ENCODE results near the gene CORO7. TPM values are rescaled to one million over a fixed set of nuclear protein-coding genes. Genes with fewer than 3 reads are reported as not detected.
"Not testable (repeated sequence)": the region's sequence is repeated elsewhere in the genome, so short reads cannot be mapped to it uniquely, and the experiment has no call there.

The CORO7 gene
- total RNA-seq, 1 experiment from 2014 or later, result 16.5 TPM

- no peak for DNase-seq (ENCODE audit: low spot score)
Observed at GRCh38 chr16:4354512-4355409, 61.6 kb downstream of the CORO7 start.

GRCh38 chr16:4353675-4354074 is 62.7 kb downstream of the CORO7 start:
- no peak for DNase-seq (ENCODE audit: low spot score)

GRCh38 chr16:4352843-4353242 is 63.6 kb downstream of the CORO7 start:
- no peak for DNase-seq (ENCODE audit: low spot score)

- no peak for DNase-seq (ENCODE audit: low spot score)
Observed at GRCh38 chr16:4351880-4352279, 64.5 kb downstream of the CORO7 start.

DNA sequence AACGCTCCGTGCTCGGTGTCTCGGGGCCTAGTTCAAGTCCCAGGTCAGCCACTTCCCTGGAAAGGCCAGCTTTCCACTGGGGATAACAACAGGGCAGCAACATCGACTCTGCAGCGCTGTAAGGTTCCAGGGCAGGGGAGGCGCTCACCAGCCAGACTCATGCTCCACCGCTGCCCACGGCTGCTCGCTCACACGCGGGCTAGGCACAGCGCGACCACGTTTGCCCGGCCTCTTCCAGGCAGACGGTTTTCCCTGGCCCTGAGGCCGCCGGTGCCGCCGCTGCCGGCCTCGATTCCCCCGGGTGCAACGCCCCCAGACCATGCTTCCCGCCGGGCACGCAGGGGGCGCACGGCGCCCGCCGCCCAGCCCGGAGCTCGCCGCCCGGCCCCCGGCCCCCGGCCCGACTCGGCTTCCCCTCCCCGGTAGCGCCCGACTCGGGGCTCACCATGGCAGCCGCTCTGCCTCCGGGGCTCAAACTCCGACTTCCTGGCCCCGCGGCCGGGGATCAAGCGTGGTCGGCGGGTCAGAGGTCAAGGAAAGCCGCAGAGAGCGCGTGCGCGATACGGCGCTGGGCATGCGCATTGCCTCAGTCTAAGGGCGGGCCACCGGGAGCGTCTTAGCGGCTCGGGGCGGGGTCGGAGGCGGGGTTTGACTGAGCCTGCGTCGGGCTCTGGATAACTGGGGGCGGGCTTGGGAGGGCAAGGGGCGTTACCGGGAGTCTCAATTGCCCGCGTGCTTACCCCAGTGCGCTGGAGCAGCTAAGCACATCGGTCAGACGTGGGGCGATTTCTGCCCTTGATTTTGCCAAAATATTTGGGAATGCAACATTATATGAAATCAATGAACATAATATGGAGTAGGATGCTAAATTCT is 65.4 kb downstream of the CORO7 start, which contains the start of gene PAM16:
TSS of gene PAM16 (minus strand) at position 535 of the 873 bp plus-strand sequence. CDS start at position 448, 87 bp downstream.
- DNase-seq (ENCODE audit: low spot score), result peak; percentile 89

DNA sequence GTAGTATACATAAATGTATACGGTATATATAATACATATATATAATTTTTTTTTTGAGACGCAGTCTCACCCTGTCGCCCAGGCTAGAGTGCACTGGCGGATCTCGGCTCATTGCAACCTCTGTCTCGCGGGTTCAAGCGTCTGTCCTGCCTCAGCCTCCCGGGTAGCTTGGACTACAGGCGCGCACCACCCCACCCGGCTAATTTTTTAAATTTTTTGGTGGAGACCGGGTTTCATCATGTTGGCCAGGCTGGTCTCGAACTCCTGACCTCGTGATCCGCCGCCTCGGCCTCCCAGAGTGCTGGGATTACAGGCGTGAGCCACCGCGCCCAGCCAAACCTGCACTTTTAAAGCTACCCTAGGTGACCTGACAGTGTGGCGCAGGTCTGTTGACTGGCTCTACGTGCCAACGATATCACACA is 66.0 kb downstream of the CORO7 start:
- DNase-seq (ENCODE audit: low spot score), result no peak

GRCh38 chr16:4349332-4349731 is 67.1 kb downstream of the CORO7 start:
- no peak for DNase-seq (ENCODE audit: low spot score)

DNA sequence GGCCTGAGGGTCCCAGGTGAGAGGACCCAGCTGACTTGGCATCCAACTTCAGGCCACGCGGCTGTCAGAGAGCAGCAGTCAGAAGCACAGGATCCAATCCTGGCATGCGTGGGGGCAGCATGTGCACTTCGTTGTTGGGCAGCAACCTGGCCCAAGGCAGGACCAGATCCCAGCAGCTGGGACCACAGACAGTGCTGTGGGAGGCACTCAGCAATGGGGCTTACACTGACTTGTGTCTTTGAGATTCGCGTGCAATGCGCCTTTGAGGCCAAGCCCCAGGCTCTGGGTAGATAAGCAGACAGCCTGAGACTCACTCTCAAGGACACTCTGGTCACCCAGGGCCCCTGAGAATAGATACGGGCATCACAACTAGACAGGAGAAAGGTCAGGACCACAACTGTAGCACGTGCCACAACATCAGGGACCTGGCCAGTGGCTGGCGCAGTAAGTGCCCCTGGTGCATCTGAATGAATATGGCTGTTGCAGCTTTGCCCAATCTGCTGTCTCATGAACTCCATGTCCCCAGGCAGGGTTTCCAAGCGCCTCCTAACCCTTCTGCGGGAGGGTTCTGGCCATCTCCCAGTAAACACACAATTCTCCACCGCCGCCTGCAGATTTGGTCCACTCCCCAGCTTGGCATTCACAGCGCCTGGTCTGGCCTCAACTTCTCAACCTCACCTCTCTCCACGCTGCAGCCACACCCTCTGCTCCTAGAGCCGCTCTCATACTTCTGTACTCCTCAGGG is 68.5 kb downstream of the CORO7 start:
- no peak for DNase-seq (ENCODE audit: low spot score)

DNA sequence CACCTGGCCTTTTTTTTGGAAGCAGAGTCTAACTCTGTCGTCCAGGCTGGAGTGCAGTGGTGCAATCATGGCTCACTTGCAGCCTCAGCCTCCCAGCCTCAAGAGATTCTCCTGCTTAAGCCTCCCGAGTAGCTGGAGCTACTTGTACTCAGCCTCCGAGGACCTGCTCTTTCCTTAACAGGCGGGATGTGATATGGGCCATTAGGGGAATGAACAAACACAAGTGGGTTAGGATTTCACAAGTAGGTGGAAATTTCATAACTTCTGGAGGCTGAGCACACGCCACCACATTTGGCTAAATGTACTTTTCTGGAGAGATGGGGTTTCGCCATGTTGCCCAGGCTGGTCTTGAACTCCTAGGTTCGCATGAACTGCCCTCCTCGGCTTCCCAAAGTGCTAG is 69.4 kb downstream of the CORO7 start:
- no peak for DNase-seq (ENCODE audit: low spot score)

- DNase-seq (ENCODE audit: low spot score), result no peak
Observed at GRCh38 chr16:4345836-4346781, 70.3 kb downstream of the CORO7 start.

GRCh38 chr16:4344983-4345835 is 71.2 kb downstream of the CORO7 start:
- no peak for DNase-seq (ENCODE audit: low spot score)

DNA sequence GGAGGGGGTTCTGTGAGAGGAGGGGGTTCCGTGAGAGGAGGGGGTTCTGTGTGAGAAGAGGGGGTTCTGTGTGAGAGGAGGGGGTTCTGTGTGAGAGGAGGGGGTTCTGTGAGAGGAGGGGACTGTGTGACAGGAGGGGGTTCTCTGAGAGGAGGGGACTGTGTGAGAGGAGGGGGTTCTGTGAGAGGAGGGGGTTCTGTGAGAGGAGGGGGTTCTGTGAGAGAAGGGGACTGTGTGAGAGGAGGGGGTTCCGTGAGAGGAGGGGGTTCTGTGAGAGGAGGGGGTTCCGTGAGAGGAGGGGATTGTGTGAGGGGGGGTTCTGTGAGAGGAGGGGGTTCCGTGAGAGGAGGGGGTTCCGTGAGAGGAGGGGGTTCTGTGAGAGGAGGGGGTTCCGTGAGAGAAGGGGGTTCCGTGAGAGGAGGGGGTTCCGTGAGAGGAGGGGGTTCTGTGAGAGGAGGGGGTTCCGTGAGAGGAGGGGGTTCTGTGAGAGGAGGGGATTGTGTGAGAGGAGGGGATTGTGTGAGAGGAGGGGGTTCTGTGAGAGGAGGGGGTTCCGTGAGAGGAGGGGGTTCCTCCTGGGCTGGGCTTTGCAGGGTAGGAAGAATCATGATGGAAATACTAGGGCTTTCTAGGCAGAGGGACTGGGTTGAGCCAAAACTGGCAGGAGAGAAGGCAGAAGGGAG is 72.0 kb downstream of the CORO7 start:
- not testable (repeated sequence) for DNase-seq (ENCODE audit: low spot score)

GRCh38 chr16:4342866-4343744 is 73.3 kb downstream of the CORO7 start:
- DNase-seq (ENCODE audit: low spot score), result no peak

DNA sequence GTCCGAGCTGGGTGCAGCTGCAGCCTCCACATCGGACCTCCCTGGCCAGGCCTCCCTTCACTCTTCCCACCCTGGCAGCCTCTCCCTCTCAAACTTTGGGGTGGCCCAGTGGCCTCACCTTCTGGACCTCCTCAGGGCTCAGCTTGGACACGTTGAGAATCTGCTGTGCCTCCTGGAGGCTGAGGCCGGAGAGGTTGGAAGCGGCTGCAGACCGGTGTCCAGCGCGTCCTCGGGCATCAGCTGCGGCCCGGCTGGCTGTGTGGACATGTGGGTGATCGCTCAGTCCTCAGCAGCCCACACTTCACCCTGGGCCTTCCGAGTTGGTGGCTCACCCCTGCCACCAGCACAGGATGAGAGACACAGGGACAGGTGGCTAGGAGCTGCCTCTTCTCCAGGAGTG is 75.1 kb downstream of the CORO7 start:
- DNase-seq (ENCODE audit: low spot score), result no peak

DNA sequence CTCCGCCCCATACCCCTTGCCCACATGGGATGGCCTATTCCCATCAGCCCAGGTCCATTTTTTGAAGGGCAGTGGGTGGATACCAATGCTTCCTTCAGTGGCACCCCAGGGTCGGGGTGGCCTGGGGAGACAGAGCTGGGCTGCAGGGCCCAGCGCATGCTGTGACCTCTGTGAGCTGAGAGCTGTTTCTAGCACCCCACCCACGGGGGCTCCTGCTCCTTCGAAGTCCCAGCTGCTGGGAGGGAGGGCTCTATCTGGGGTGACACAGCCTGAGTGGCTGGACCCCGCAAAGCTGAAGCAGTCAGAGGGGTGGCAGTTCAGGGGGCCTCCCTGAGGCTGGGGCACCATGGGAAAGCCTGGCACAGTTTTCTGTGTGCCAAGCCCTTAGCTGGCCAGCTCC is 76.0 kb downstream of the CORO7 start:
- no peak for DNase-seq (ENCODE audit: low spot score)

- peak; percentile 53 for DNase-seq (ENCODE audit: low spot score)
Observed at GRCh38 chr16:4339909-4340308, 76.5 kb downstream of the CORO7 start.

GRCh38 chr16:4339455-4339854 is 76.9 kb downstream of the CORO7 start:
- no peak for DNase-seq (ENCODE audit: low spot score)

DNA sequence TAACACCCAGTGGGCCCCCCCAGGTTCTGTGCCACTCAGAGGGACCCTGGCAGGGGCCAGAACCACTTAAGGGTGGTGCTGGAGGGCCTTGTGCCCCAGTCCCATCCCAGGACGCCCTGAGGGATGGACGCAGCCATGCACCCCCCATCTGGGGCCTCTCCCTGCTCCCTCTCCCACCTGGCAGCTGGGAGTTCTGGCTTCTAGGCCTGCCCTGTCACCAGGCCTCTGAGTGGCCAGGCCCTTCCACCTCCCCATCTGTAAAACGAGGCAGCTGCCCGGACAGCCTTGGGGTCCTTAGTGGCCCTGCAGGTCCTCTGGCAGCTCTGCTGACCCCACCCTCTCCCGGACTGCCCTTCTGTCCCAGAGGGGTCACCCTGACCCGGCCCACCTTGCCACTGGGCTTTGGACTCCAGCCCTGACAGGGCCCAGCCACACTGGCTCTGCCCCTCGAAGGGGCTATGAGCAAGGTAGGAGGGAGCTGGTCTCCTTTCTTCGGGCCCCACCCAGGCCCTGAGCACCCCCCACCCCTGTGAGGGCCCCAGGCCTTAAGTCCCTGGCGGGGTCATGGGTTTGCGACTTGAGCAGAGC is 77.6 kb downstream of the CORO7 start:
- DNase-seq (ENCODE audit: low spot score), result no peak
